GM10266 (cell line): ENCODE measurements around the gene GRPEL1.

Experiments used
- DNase-seq: peaks from one replicate; pipeline ENCODE4 v3.0.0; 2012; ENCODE audit errors: extremely low spot score
- CTCF ChIP-seq: IDR thresholded peaks from 2 replicates; pipeline ENCODE4 v1.5.1; 2012; ENCODE audit warnings: mild to moderate bottlenecking, low read depth; ENCODE audit not compliant: control insufficient read depth, insufficient read depth; ENCODE audit errors: missing control alignments

The GRPEL1 gene

GRCh38 chr4:7034262-7035081 is 33.4 kb downstream of the GRPEL1 start:
- no peak for TF ChIP-seq CTCF
- DNase-seq, result no peak

GRCh38 chr4:7032596-7032995 is 35.3 kb downstream of the GRPEL1 start:
- no peak for TF ChIP-seq CTCF
- DNase-seq, result no peak

GRCh38 chr4:7031558-7032449 is 36.1 kb downstream of the GRPEL1 start:
- no peak for DNase-seq
- no peak for TF ChIP-seq CTCF

- TF ChIP-seq CTCF, result no peak
- DNase-seq, result no peak
Observed at GRCh38 chr4:7030856-7031255, 37.0 kb downstream of the GRPEL1 start.

GRCh38 chr4:7029921-7030320 is 37.9 kb downstream of the GRPEL1 start:
- no peak for DNase-seq
- TF ChIP-seq CTCF, result no peak

GRCh38 chr4:7029212-7029611 is 38.7 kb downstream of the GRPEL1 start:
- no peak for TF ChIP-seq CTCF

More at GRCh38 chr4:7029212-7029611, 38.7 kb downstream of the GRPEL1 start:
- no peak for DNase-seq
